ENCODE results near the gene NMUR1. TPM values are rescaled to one million over a fixed set of nuclear protein-coding genes. Genes with fewer than 3 reads are reported as not detected.

The NMUR1 gene
- polyA plus RNA-seq, 1 donor (not counting 4 experiments of a cell fraction or from before 2014, with no cell fraction given), result not detected

DNA sequence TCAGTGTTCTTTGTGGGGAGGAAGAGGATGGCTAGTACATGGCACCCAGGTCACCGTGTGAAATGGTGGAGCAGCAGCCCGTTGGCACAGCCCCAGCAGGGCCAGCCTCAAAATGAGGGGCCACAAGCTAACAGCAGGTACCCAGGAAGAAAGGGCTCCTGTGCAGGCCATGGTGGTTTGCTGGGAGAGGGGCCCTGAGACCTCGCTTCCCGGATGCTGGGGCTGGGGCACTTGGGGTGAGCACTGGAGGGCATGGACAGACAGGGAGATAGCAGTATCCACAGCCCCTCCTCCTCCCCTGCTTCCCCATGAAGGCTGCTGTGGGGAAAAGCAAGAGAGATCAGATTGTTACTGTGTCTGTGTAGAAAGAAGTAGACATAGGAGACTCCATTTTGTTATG lies 46.2 kb upstream of the NMUR1 start:
- no peaks in the 10 kb centered on the region for H4K20me1 ChIP-seq (ENCODE audit: control insufficient read depth, extremely low read depth, insufficient read depth, low read length)
- no peaks in the 10 kb centered on the region for H3K79me2 ChIP-seq (ENCODE audit: control insufficient read depth, insufficient read depth, low read length)
- H3K9me1 ChIP-seq (ENCODE audit: control insufficient read depth, extremely low read depth, insufficient read depth, low read length), result no peaks in the 10 kb centered on the region
- H3K27me3 ChIP-seq (ENCODE audit: control insufficient read depth, extremely low read depth, insufficient read depth, low read length), result no peaks in the 10 kb centered on the region
- no peak overlapping the region for H3K9ac ChIP-seq (ENCODE audit: control insufficient read depth, extremely low read depth, insufficient read depth, low read length)
- FAIRE-seq (no peak), DNase-seq (ENCODE audit: low read depth, low spot score) (no peak)
- peaks cover 4% of the 10 kb centered on the region for H3K4me1 ChIP-seq (ENCODE audit: control insufficient read depth, extremely low read depth, insufficient read depth, low read length)
- H3K9me3 ChIP-seq (ENCODE audit: control insufficient read depth, low read depth, low read length), result no peaks in the 10 kb centered on the region
- no peak for TF ChIP-seq EZH2 (IDR thresholded peaks at IDR 0.05; ENCODE audit: low read length)
- TF ChIP-seq, protein P1, sequence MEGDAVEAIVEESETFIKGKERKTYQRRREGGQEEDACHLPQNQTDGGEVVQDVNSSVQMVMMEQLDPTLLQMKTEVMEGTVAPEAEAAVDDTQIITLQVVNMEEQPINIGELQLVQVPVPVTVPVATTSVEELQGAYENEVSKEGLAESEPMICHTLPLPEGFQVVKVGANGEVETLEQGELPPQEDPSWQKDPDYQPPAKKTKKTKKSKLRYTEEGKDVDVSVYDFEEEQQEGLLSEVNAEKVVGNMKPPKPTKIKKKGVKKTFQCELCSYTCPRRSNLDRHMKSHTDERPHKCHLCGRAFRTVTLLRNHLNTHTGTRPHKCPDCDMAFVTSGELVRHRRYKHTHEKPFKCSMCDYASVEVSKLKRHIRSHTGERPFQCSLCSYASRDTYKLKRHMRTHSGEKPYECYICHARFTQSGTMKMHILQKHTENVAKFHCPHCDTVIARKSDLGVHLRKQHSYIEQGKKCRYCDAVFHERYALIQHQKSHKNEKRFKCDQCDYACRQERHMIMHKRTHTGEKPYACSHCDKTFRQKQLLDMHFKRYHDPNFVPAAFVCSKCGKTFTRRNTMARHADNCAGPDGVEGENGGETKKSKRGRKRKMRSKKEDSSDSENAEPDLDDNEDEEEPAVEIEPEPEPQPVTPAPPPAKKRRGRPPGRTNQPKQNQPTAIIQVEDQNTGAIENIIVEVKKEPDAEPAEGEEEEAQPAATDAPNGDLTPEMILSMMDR (optimal IDR thresholded peaks at IDR 0.05 in 1 of 3, IDR thresholded peaks at IDR 0.05 in 1 of 3, conservative IDR thresholded peaks at IDR 0.05 in 1 of 3; ENCODE audit: extremely low read depth in 1 of 3, insufficient read depth in 2 of 3, low read length in 3 of 3), result no peak
- H3K4me3 ChIP-seq (ENCODE audit: control insufficient read depth in 2 of 3, extremely low read depth in 1 of 3, insufficient read depth in 2 of 3, low read depth in 1 of 3, low read length in 3 of 3), result no peak overlapping the region
- H2AFZ ChIP-seq (ENCODE audit: control insufficient read depth, low read length), result peak overlapping the region; percentile 43
- peak overlapping the region; percentile 14 for H3K27ac ChIP-seq (ENCODE audit: control insufficient read depth, insufficient read depth, low read length)
- H3K36me3 ChIP-seq (ENCODE audit: control insufficient read depth in 2 of 2, extremely low read depth in 1 of 2, insufficient read depth in 2 of 2, low read length in 2 of 2), result no peaks in the 10 kb centered on the region
- dilution Hi-C loops (cut with MboI; ENCODE audit: extremely low pct_ligation_motif_present, low sequenced_read_pairs), result no loop called here
- no peak overlapping the region for H3K4me2 ChIP-seq (ENCODE audit: control insufficient read depth, extremely low read depth, insufficient read depth, low read depth, low read length)

DNA sequence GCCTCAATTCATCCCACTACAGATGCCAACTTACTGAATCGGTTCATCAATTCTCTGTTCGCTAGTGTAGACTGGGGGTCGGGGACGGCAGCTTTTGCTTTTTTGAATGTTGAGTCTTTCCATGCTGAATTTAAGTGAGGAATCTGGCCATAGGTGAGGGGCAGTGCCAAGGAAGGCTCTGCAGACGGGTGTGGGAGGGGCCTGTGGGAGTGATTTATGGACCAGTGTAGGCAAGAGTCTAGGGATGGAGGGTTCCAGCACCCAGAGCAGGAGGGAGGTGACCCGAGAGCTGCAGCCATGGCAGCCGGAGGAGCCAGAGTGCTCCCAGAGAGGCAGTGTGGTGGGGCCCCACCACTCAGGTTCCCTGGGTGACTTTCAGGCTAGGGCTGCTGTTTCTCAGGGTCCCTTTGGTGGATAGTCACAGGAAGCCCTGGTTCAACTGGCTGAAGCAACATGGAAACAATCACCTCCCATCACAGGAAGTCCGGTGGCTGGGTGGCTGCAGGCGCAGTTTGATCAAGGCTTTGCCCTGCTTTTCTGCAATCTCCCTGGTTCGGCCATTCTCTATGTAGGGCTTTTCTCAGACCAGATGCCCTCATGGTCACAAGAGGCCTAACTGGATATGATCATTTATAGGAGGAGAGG lies 45.5 kb upstream of the NMUR1 start:
- H3K4me2 ChIP-seq (ENCODE audit: control insufficient read depth, extremely low read depth, insufficient read depth, low read depth, low read length), result no peak overlapping the region
- no peaks in the 10 kb centered on the region for H3K9me1 ChIP-seq (ENCODE audit: control insufficient read depth, extremely low read depth, insufficient read depth, low read length)
- H3K36me3 ChIP-seq (ENCODE audit: control insufficient read depth in 2 of 2, extremely low read depth in 1 of 2, insufficient read depth in 2 of 2, low read length in 2 of 2), result no peaks in the 10 kb centered on the region
- H3K9me3 ChIP-seq (ENCODE audit: control insufficient read depth, low read depth, low read length), result no peaks in the 10 kb centered on the region
- TF ChIP-seq EZH2 (IDR thresholded peaks at IDR 0.05; ENCODE audit: low read length), result no peak
- TF ChIP-seq, protein P1 (optimal IDR thresholded peaks at IDR 0.05 in 1 of 3, IDR thresholded peaks at IDR 0.05 in 1 of 3, conservative IDR thresholded peaks at IDR 0.05 in 1 of 3; ENCODE audit: extremely low read depth in 1 of 3, insufficient read depth in 2 of 3, low read length in 3 of 3), result no peak
- no peak for FAIRE-seq
- dilution Hi-C loops (cut with MboI; ENCODE audit: extremely low pct_ligation_motif_present, low sequenced_read_pairs), result no loop called here
- no peaks in the 10 kb centered on the region for H4K20me1 ChIP-seq (ENCODE audit: control insufficient read depth, extremely low read depth, insufficient read depth, low read length)
- no peak for DNase-seq (ENCODE audit: low read depth, low spot score)
- H3K79me2 ChIP-seq (ENCODE audit: control insufficient read depth, insufficient read depth, low read length), result no peaks in the 10 kb centered on the region
- no peaks in the 10 kb centered on the region for H3K27me3 ChIP-seq (ENCODE audit: control insufficient read depth, extremely low read depth, insufficient read depth, low read length)
- no peak overlapping the region for H2AFZ ChIP-seq (ENCODE audit: control insufficient read depth, low read length)
- no peak overlapping the region for H3K9ac ChIP-seq (ENCODE audit: control insufficient read depth, extremely low read depth, insufficient read depth, low read length)
- no peak overlapping the region for H3K4me3 ChIP-seq (ENCODE audit: control insufficient read depth in 2 of 3, extremely low read depth in 1 of 3, insufficient read depth in 2 of 3, low read depth in 1 of 3, low read length in 3 of 3)
- H3K4me1 ChIP-seq (ENCODE audit: control insufficient read depth, extremely low read depth, insufficient read depth, low read length), result peaks cover 4% of the 10 kb centered on the region
- H3K27ac ChIP-seq (ENCODE audit: control insufficient read depth, insufficient read depth, low read length), result no peak overlapping the region

Data from keratinocyte (primary cell).